Activated naive CD8-positive, alpha-beta T cell treated with anti-CD3 and anti-CD28 coated beads, Interleukin-2, amount 50 U/mL, for 24 hours (primary cell): ENCODE data around the gene RNF17.

ENCODE experiments used
- ATAC-seq: fragments of 150-1000 bp; cut with Tn5 transposase; one replicate; pipeline ENCODE4 v1.10.0; 2021
- DNase-seq: peaks from one replicate; pipeline ENCODE4 v3.0.0; 2021
- H3K27ac Mint-ChIP-seq: one replicate; pipeline ENCODE4 v1.8.0; 2021; ENCODE audit warnings: mild to moderate bottlenecking, mixed read lengths
- H3K27me3 Mint-ChIP-seq: one replicate; pipeline ENCODE4 v1.8.0; 2021; ENCODE audit warnings: mixed read lengths
- H3K36me3 Mint-ChIP-seq: one replicate; pipeline ENCODE4 v1.8.0; 2021; ENCODE audit warnings: low read depth, mixed read lengths
- H3K4me1 Mint-ChIP-seq: one replicate; pipeline ENCODE4 v1.8.0; 2021; ENCODE audit warnings: mixed read lengths
- H3K4me3 Mint-ChIP-seq: one replicate; pipeline ENCODE4 v1.8.0; 2021; ENCODE audit warnings: mild to moderate bottlenecking, moderate library complexity, mixed read lengths
- H3K9me3 Mint-ChIP-seq: one replicate; pipeline ENCODE4 v1.8.0; 2021; ENCODE audit warnings: mixed read lengths

RNF17 gene

DNA sequence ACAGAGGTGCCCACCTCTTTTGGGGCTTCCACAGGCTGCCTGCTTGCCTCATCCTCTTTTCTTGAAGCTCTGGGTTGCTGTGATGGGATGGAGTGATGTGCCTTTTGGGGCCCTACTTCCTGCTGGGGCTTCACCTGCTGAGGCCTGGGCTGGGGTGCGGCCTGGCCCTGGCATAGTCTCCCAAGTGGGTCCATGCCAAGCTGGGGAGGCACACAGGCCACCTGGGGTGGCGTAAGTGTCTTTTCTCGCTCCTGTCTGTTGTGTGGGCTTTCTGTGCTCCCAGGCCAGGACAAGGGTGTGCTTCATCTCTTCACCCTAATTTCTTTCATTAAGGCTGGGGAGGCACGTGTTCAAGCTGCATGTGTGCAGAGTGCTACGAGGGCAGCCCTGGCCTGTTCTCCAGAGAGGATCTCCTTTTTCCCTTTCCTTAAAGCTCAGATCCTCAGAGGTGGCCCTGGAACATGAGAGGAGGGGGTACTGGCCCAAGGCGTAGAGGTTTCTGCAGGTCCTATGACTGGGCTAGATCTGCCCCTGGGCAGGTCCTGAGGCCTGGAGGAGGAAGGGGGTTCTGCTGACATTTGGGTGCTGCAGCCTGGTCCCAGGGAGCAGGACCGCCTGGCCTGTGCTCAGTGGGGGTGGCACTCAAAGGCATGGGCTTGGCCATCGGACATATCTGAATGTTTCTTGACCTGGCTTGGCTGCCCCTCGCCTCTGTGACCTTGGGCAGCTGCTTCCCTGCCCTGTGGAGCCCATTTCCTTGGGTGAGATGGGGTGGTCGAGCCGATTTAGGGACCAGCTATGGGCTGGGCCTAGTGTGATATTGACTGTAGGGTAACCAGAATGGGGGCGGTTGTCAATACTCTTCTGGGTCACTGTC lies 23.7 kb upstream of the RNF17 start:
- no peak overlapping the region for H3K27ac Mint-ChIP-seq
- H3K4me1 Mint-ChIP-seq, result no peaks in the 10 kb centered on the region
- peaks cover 18% of the 10 kb centered on the region for H3K27me3 Mint-ChIP-seq
- H3K4me3 Mint-ChIP-seq, result no peak overlapping the region
- DNase-seq (no peak), ATAC-seq (peak; percentile 26)
- no peaks in the 10 kb centered on the region for H3K36me3 Mint-ChIP-seq
- H3K9me3 Mint-ChIP-seq, result no peaks in the 10 kb centered on the region

GRCh38 chr13:24741016-24741662 lies 22.8 kb upstream of the RNF17 start:
- H3K36me3 Mint-ChIP-seq, result no peaks in the 10 kb centered on the region
- no peaks in the 10 kb centered on the region for H3K4me1 Mint-ChIP-seq
- ATAC-seq (no peak), DNase-seq (no peak)
- peaks cover 23% of the 10 kb centered on the region for H3K27me3 Mint-ChIP-seq
- no peaks in the 10 kb centered on the region for H3K9me3 Mint-ChIP-seq
- H3K27ac Mint-ChIP-seq, result no peak overlapping the region
- H3K4me3 Mint-ChIP-seq, result no peak overlapping the region

DNA sequence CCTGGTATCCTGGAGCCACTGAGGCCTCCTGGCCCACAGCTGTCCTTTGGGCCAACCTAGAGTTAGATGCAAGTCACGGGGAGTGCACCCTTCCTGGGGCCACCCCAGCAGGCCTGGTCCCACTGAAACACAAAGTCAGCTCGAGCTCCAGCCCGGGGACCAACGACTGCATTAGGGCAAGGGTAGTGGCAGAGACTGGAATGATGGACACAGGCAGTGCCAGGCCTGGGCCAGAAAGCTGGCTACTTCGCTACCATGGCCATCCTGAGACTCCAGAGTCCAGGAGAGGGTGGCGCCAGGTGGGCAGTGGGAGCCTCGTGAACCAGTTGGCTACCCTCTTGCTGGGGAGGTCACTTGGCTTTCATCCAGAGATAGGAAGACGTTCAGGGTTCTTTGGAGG lies 22.2 kb upstream of the RNF17 start:
- peaks cover 1% of the 10 kb centered on the region for H3K4me1 Mint-ChIP-seq
- H3K9me3 Mint-ChIP-seq, result no peaks in the 10 kb centered on the region
- DNase-seq (no peak), ATAC-seq (no peak)
- H3K27me3 Mint-ChIP-seq, result peaks cover 28% of the 10 kb centered on the region
- no peak overlapping the region for H3K4me3 Mint-ChIP-seq
- no peaks in the 10 kb centered on the region for H3K36me3 Mint-ChIP-seq
- H3K27ac Mint-ChIP-seq, result no peak overlapping the region

DNA sequence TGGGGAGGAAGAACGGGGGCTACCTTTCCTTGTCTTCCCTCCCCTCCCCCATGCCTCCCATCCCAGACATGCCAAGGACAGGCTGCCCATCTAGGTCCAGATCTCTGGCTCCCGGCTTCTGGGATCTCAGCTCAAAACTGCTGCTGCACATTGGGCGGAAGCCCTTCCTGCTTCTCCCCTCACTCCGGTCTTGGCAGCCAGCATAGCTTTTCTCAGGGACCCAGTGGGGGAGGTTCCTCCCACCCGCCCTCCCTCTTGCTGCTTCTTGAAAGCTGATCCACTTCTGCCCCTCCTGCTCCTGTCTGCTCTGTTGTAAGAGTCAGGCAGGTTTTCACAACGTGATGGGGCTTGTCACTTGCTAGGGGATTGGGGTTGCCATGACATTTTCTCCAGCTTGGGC lies 21.7 kb upstream of the RNF17 start:
- Mint-ChIP-seq H3K9me3 (no peaks in the 10 kb centered on the region), H3K27ac (no peak overlapping the region), H3K36me3 (no peaks in the 10 kb centered on the region), H3K4me1 (peaks cover 5% of the 10 kb centered on the region), H3K27me3 (peaks cover 33% of the 10 kb centered on the region), H3K4me3 (no peak overlapping the region)
- ATAC-seq (no peak), DNase-seq (no peak)

- no peak for ATAC-seq
- no peak overlapping the region for H3K27ac Mint-ChIP-seq
- no peak overlapping the region for H3K4me3 Mint-ChIP-seq
- H3K9me3 Mint-ChIP-seq, result no peaks in the 10 kb centered on the region
- H3K27me3 Mint-ChIP-seq, result peaks cover 37% of the 10 kb centered on the region
- H3K4me1 Mint-ChIP-seq, result peaks cover 7% of the 10 kb centered on the region
- DNase-seq, result no peak
- no peaks in the 10 kb centered on the region for H3K36me3 Mint-ChIP-seq
These were observed 21.0 kb upstream of the RNF17 start for GRCh38 chr13:24742977-24743376.

DNA sequence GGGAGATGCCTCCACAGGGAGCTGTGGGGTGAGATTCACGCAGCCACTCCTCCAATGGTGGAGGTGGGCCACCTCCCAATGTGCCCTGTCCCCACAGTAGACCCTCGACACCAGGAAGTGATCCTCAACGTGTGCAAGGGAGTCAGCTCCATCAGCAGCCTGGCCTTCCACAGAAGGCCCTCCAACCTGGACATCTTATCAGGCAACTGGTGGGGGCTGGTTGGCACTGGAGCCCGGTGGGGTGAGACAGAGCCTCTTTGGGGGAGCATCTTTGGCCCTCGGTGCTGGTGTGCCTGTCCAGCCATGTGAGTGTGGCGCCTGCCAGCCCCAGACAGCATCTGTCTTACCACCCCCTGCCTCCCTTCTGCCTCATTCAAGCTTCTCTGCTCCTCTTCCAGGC lies 19.7 kb upstream of the RNF17 start:
- no peak overlapping the region for H3K27ac Mint-ChIP-seq
- H3K36me3 Mint-ChIP-seq, result no peaks in the 10 kb centered on the region
- DNase-seq (no peak), ATAC-seq (no peak)
- H3K4me3 Mint-ChIP-seq, result no peak overlapping the region
- H3K27me3 Mint-ChIP-seq, result peaks cover 43% of the 10 kb centered on the region
- peaks cover 9% of the 10 kb centered on the region for H3K4me1 Mint-ChIP-seq
- no peaks in the 10 kb centered on the region for H3K9me3 Mint-ChIP-seq

DNA sequence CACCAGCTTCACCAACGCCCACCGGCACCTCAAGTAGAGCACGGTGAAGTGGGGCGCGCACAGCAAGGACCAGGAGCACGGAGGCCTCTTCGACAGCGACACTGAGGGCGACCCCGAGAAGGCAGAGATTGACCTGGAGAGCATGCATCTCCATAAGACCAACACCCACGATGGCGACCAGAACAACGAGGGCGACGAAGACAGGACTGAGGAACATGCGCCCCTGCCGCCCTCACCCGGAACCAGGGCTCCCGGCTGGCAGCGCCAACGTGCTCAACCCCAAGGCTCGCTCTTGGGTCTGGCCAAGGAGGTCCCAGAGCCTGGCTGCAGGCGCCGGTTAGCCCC lies 18.5 kb upstream of the RNF17 start:
- no peak overlapping the region for H3K4me3 Mint-ChIP-seq
- peaks cover 55% of the 10 kb centered on the region for H3K27me3 Mint-ChIP-seq

DNA sequence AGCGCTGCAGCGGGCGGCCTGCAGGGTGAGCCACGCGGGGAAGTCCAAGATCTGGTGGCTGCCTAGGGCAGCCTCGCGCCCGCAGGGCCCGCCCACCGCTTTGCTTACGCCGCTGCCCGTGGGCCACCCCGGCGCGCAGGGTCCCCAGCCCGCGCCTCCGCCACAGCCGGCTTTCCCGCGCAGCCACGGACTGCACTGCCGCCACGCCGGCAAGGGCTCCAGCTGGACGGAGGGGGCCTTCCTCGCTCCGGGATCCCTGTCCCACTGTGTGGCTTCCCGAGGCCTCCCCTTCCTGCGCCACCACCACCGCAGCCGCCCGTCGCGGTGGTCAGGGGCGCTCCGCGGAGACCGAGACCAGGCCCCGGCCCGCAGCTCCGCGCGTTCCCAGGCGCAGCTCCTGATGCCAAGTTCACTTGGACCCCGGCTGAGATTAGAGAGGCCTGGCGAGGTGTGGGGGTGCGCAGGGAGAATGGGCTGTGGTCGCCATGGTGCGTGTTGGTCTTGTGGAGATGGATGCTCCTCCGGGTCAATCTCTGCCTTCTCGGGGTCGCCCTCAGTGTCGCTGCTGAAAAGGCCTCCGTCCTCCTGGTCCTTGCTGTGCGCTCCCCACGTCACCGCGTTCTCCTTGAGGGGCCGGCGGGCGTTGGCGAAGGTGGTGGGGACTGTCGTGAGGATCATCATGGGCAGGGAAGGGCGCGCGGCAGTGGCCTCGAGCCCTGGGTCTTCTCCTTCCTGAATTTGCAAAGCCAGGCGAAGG lies 17.9 kb upstream of the RNF17 start:
- ATAC-seq (no peak), DNase-seq (no peak)
- H3K4me1 Mint-ChIP-seq, result peaks cover 9% of the 10 kb centered on the region
- no peaks in the 10 kb centered on the region for H3K36me3 Mint-ChIP-seq
- peaks cover 60% of the 10 kb centered on the region for H3K27me3 Mint-ChIP-seq
- no peak overlapping the region for H3K4me3 Mint-ChIP-seq
- no peaks in the 10 kb centered on the region for H3K9me3 Mint-ChIP-seq
- no peak overlapping the region for H3K27ac Mint-ChIP-seq

More for the DNA sequence above, 18.5 kb upstream of the RNF17 start:
- Mint-ChIP-seq H3K36me3 (no peaks in the 10 kb centered on the region), H3K27ac (no peak overlapping the region), H3K9me3 (no peaks in the 10 kb centered on the region), H3K4me1 (peaks cover 9% of the 10 kb centered on the region)
- DNase-seq (no peak), ATAC-seq (no peak)

- no peaks in the 10 kb centered on the region for H3K36me3 Mint-ChIP-seq
- H3K27me3 Mint-ChIP-seq, result peaks cover 64% of the 10 kb centered on the region
- no peaks in the 10 kb centered on the region for H3K9me3 Mint-ChIP-seq
- ATAC-seq (no peak), DNase-seq (no peak)
- H3K4me3 Mint-ChIP-seq, result peak overlapping the region; percentile 53
- H3K4me1 Mint-ChIP-seq, result peaks cover 9% of the 10 kb centered on the region
- no peak overlapping the region for H3K27ac Mint-ChIP-seq
These were observed 17.2 kb upstream of the RNF17 start for GRCh38 chr13:24746618-24747247.

- peak overlapping the region; percentile 53 for H3K4me3 Mint-ChIP-seq
- peaks cover 9% of the 10 kb centered on the region for H3K4me1 Mint-ChIP-seq
- peak; percentile 35 for DNase-seq
- H3K36me3 Mint-ChIP-seq, result no peaks in the 10 kb centered on the region
- no peak overlapping the region for H3K27ac Mint-ChIP-seq
- H3K27me3 Mint-ChIP-seq, result peaks cover 68% of the 10 kb centered on the region
- peak; percentile 47 for ATAC-seq
- H3K9me3 Mint-ChIP-seq, result no peaks in the 10 kb centered on the region
These were observed 16.5 kb upstream of the RNF17 start for GRCh38 chr13:24747248-24748060.

DNA sequence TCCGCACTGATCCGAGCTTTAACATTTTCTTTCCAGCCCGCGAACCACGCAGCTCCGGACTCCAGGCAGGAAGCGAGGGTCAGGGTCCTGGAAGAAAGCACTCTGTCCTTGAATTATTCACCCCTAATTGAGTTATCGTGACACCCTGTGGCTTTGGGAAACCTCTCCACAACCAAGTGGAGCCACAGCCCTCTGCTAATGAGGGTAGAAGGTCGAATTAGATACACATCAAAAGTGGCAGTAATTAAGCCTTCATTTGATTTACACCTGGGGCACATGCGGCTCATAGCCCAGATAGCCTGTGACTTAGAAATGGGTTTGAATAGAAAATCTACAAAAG lies 15.9 kb upstream of the RNF17 start:
- H3K4me1 Mint-ChIP-seq, result peaks cover 9% of the 10 kb centered on the region
- ATAC-seq (no peak), DNase-seq (no peak)
- H3K9me3 Mint-ChIP-seq, result no peaks in the 10 kb centered on the region
- H3K4me3 Mint-ChIP-seq, result peak overlapping the region; percentile 49
- no peaks in the 10 kb centered on the region for H3K36me3 Mint-ChIP-seq
- H3K27ac Mint-ChIP-seq, result no peak overlapping the region
- peaks cover 68% of the 10 kb centered on the region for H3K27me3 Mint-ChIP-seq

- no peaks in the 10 kb centered on the region for H3K4me1 Mint-ChIP-seq
- DNase-seq (no peak), ATAC-seq (no peak)
- no peaks in the 10 kb centered on the region for H3K9me3 Mint-ChIP-seq
- H3K4me3 Mint-ChIP-seq, result no peak overlapping the region
- H3K36me3 Mint-ChIP-seq, result no peaks in the 10 kb centered on the region
- H3K27ac Mint-ChIP-seq, result no peak overlapping the region
- peaks cover 29% of the 10 kb centered on the region for H3K27me3 Mint-ChIP-seq
These were observed 4.8 kb upstream of the RNF17 start for GRCh38 chr13:24759197-24759596.

DNA sequence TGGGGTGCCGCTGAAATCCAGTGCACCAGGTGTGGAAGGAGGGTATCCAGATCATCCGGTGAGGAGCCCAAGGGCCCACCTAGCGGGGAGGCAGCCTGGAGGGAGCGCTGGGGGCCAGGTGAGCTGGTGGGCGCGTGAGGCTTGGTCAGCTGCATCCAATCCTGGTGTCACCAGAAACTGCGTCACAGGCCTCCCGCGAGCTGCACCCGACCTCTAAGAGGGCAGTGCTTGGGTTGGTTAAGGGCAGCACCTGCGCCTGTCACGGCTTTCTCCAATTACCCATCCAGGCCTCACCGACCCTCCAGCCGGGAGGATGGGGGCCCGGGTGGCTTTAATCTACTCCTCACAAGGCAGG lies 284 bp downstream of the RNF17 start:
- no peak for ATAC-seq
- Mint-ChIP-seq H3K4me3 (no peak overlapping the region), H3K4me1 (no peaks in the 10 kb centered on the region), H3K27ac (no peak overlapping the region), H3K27me3 (peaks cover 8% of the 10 kb centered on the region), H3K9me3 (no peaks in the 10 kb centered on the region), H3K36me3 (no peaks in the 10 kb centered on the region)
- DNase-seq, result no peak

- H3K4me3 Mint-ChIP-seq, result no peak overlapping the region
- no peaks in the 10 kb centered on the region for H3K9me3 Mint-ChIP-seq
- no peak for DNase-seq
- no peak overlapping the region for H3K27ac Mint-ChIP-seq
- H3K27me3 Mint-ChIP-seq, result peaks cover 15% of the 10 kb centered on the region
- no peak for ATAC-seq
- H3K36me3 Mint-ChIP-seq, result no peaks in the 10 kb centered on the region
- H3K4me1 Mint-ChIP-seq, result no peaks in the 10 kb centered on the region
These were observed 13.2 kb downstream of the RNF17 start for GRCh38 chr13:24777171-24777570.
